HepG2 (cell line): ENCODE results near the gene SORD. TPM values are rescaled to one million over a fixed set of nuclear protein-coding genes. Genes with fewer than 3 reads are reported as not detected.

Source experiments
- BORCS8-MEF2B ChIP-seq: sonication (generic); formaldehyde crosslinking; IDR thresholded peaks from 2 replicates; pipeline ENCODE4 v1.8.0; 2022; ENCODE audit warnings: mild to moderate bottlenecking, missing genetic modification reagents
- EP300 ChIP-seq, 3 experiments: sonication (generic) in 1 of 3; formaldehyde crosslinking in 1 of 3; IDR thresholded peaks; 2 replicates each; pipeline versions ENCODE4 v1.5.1 to v1.6.1; 2011 to 2020; ENCODE audit warnings: low read depth in 2 of 3, low read length in 2 of 3, borderline replicate concordance in 1 of 3, improper control_type of control experiment in 1 of 3, mild to moderate bottlenecking in 1 of 3, missing genetic modification reagents in 1 of 3, moderate library complexity in 1 of 3
- HIC2 ChIP-seq: sonication (generic); formaldehyde crosslinking; IDR thresholded peaks from 2 replicates; pipeline ENCODE4 v1.9.0; 2022; ENCODE audit warnings: low read depth, missing genetic modification reagents
- NFAT5 ChIP-seq: sonication (generic); formaldehyde crosslinking; IDR thresholded peaks from 2 replicates; pipeline ENCODE4 v1.4.0; 2020; ENCODE audit warnings: missing genetic modification reagents
- ZNF317 ChIP-seq: sonication (generic); formaldehyde crosslinking; IDR thresholded peaks from 2 replicates; pipeline ENCODE4 v1.5.0; 2020; ENCODE audit warnings: mild to moderate bottlenecking, missing genetic modification reagents
- polyA plus RNA-seq, 8 experiments: library from polyadenylated mRNA; depleted of rRNA in 3 of 8; stranded (reverse) in 7 of 8; unstranded in 1 of 8; fragments of >200 nt; fragmentation: Illumina TruSeq in 4 of 8; extraction: Trizol in 4 of 8; gene quantifications; 2 replicates each; pipeline versions ENCODE4 v1.2.1 to v1.2.3, GENCODE V29; 2011 to 2016; ENCODE audit warnings: low read depth in 4 of 8, missing spikeins in 1 of 8, mixed read lengths in 1 of 8; ENCODE audit not compliant: insufficient read depth in 1 of 8
- total RNA-seq, 5 experiments: library from RNA; depleted of rRNA; stranded (reverse); fragments of >200 nt; fragmentation: Illumina TruSeq; extraction: Trizol; gene quantifications; 2 replicates each; pipeline ENCODE4 v1.2.3, GENCODE V29; 2016; ENCODE audit warnings: low read depth in 1 of 5
- TF ChIP-seq, protein P1 (sequence below): sonication (generic); formaldehyde crosslinking; IDR thresholded peaks from 2 replicates; pipeline ENCODE4 v1.8.0; 2022; ENCODE audit warnings: low read depth, missing genetic modification reagents

The SORD gene
- total and polyA plus RNA-seq, 2 of the 13 experiments (the other 11 are each of a cell fraction or from before 2014, with no cell fraction given): 59.1 to 95.3 TPM

GRCh38 chr15:45097466-45097865 lies 74.5 kb downstream of the SORD start (continued):
- TF ChIP-seq NFAT5 (CRISPR knock-in tag) (no peak), BORCS8-MEF2B (CRISPR knock-in tag) (no peak), ZNF317 (CRISPR knock-in tag) (no peak), EP300 (IDR thresholded peaks at IDR 0.05; ENCODE audit: low read depth in 2 of 2, low read length in 2 of 2) (no peak), EP300 (CRISPR knock-in tag; IDR thresholded peaks at IDR 0.05; ENCODE audit: borderline replicate concordance) (no peak), HIC2 (no peak)
- TF ChIP-seq, protein P1, sequence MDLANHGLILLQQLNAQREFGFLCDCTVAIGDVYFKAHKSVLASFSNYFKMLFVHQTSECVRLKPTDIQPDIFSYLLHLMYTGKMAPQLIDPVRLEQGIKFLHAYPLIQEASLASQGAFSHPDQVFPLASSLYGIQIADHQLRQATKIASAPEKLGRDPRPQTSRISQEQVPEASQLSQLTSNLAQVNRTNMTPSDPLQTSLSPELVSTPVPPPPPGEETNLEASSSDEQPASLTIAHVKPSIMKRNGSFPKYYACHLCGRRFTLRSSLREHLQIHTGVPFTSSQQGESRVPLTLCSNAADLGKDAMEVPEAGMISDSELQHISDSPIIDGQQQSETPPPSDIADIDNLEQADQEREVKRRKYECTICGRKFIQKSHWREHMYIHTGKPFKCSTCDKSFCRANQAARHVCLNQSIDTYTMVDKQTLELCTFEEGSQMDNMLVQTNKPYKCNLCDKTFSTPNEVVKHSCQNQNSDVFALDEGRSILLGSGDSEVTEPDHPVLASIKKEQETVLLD (CRISPR knock-in tag): no peak
- TF ChIP-seq, all 625 proteins: peak for 0
